ENCODE data around the gene CC2D2A.

CC2D2A gene

GRCh38 chr4:15521442-15522039 lies 51.9 kb downstream of the CC2D2A start:
- DNase-seq = no peak

DNA sequence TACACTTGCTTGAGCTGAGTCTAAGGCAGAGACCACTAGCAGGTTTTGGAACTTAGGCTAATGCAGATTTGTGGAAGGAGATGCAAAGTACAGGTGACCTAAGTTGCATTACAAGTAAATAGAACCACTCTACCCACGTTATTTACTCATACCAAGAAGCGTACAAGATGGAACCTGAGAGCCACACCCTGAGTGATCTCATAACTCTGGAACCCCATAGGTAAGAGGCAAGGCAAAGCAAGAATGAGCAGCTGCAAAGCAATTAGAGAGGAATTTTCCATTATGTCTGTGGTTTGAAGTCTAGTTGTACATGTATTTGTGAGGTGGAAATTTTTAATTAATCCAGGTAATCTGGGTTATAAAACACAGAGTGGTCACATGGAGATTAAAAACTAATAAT lies 55.4 kb downstream of the CC2D2A start:
- DNase-seq = no peak

- no peak for DNase-seq
These were observed 57.4 kb downstream of the CC2D2A start for GRCh38 chr4:15526924-15527592.

GRCh38 chr4:15531792-15532191 lies 62.1 kb downstream of the CC2D2A start:
- no peak for DNase-seq

GRCh38 chr4:15533817-15534216 lies 64.1 kb downstream of the CC2D2A start:
- no peak for DNase-seq

GRCh38 chr4:15535599-15535998 lies 65.9 kb downstream of the CC2D2A start:
- no peak for DNase-seq

DNA sequence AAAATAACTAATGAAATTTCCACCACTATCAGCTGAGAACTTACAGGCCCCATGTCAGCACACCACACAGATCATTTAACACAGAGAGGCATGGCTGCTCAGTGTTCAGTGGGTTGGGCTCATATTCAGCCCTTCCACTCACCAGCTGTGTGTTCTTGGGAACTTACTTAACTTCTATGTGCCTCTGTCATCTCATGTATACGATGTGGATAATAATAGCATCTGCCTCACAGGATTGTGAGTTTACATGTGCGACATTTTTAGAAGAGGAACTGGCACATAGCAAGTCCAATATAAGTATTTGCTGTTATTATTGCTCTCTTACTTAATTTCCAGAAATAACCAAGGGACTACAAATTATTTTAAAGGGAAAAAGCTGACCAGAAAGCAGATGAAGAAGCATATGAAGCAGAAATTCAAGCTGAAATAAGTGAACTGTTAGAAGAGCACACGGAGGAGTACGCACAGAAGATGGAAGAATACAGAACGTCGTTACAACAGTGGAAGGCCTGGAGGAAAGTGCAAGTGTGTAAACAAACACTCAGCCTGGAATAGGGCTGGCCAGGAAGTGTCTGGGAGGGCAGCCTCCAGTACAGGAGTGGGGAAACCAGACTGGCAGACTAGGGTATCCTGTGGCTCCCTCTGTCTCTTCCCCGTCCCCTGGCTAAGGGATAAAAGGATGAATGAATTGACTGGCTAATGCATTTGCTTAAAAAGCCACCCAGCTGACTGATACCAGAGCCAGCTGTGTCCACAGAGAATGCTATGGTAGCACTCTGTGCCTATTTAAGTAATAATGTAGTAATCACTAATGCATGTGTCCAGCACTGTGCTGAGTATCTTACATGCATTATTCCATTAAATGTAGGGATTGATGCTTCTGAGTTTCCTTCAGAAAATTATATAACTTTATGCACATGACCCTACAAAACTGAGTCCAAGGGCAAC lies 67.1 kb downstream of the CC2D2A start:
- no peak for DNase-seq

DNA sequence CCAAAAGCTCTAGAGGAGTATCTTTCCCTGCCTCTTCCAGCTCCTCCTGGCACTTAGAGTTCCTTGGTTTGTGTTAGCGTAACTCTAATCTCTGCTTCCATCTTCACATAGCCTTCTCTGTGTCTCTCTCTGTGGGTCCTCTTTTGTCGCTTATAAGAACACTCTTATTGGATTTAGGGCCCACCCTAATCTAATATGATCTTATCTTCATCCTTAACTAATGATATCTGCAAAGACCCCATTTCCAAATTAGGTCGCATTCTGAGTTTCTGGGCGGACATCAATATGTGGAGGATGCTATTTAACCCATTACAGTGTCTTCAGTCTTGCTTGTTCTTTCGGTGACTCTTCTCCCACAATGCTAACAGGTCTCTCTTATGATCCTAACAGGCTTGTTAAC lies 72.3 kb downstream of the CC2D2A start:
- DNase-seq = no peak

DNA sequence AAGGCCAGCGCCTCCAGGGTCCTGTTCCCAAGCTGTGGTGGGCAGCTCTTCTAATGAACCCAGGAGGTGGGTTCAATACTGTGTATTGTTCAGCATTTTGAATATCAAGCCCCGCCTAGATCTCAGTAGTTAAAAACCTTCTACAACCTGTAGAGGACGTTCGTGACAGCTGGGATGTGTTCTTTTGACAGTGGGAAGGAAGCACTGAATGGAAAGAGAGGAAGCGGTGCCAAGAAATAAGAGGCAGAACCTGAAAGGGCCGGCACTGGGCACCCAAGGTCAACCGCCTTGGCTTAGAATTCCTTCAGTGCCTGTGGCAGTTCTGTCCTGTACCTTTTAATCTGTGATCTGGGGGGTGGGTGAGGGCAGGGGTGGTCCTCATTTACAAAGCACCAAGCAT lies 73.1 kb downstream of the CC2D2A start:
- DNase-seq = no peak

GRCh38 chr4:15543537-15544247 lies 74.0 kb downstream of the CC2D2A start:
- no peak for DNase-seq

DNA sequence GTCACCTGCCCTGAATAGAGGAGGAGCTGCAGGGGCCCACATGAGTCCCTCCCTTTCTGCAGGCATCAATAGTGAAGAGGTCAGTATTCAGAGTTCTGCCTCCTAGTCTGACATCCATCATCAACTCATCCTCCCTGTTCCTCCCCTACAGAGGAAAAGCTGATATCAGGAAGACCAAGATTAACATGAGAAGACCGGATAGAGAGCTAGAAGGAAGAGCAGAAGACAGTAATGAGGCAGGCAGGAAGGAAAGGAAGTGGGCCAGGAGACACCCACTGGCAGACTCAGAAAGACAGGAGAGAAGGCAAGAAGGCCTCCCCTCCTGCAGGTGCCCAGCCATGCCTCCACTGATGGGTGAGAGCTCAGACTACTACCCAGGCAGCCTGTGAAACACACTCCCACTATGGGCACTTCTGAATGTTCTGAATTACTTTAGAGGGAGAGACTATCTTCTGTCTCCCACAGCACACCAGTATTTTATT lies 74.6 kb downstream of the CC2D2A start:
- no peak for DNase-seq

DNA sequence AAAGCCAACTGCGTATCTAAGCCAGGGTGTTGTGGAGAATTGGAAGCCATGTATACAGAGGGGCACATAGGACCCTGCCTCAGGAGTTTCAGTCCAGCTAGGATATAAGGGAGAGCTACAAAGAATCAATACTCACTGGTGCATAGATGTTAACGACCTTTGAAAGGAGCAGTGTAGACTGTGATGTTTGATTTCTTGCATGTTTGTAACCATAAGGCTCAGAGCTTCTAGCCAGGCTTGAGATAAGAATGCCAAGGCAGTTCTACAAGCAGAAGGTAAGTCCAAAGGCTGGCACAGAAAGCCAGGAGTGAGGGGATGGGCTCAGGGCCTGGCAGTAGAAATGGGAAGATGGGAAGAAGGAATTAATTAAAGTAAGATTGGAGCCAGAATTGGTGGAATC lies 75.7 kb downstream of the CC2D2A start:
- DNase-seq = no peak

DNA sequence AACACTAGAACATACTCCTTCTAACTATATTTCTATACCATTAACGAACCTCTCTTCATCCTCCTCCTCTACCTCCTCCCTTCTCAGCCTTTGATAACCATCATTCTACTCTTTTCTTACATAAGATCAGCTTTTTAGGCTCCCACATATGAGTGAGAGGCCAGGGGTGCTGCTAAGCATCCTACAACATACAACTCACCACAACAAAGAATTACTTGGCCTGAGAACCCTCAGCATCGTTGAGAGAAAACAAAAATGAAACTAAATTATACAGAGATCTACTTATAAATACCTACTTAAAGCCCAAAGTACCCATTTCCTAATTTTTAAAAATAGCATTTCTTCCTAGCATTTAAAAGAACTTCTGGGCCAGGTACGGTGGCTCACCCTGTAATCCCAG lies 77.7 kb downstream of the CC2D2A start:
- peak; percentile 2 for DNase-seq

DNA sequence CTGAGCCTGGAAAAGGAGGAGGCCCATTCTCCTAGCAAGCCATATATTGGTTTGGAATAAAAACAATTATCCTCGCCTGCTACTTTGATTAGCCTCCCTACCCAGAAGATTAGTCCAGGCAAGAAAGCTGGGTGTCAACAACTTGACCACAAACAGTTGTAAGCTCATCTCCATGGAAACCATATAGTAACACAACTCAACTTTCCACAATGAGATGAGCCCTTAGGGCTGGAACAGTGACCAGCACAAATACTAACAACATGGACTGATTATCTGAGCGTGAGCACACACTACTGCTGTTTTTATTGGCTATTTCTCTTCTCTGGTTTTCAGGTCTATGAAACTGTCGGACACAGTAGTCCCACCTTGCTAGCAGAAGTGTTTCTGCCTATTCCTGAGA lies 80.8 kb downstream of the CC2D2A start:
- no peak for DNase-seq

GRCh38 chr4:15551740-15552446 lies 82.2 kb downstream of the CC2D2A start:
- DNase-seq = no peak

- DNase-seq = no peak
These were observed 83.1 kb downstream of the CC2D2A start for GRCh38 chr4:15552557-15553362.

DNA sequence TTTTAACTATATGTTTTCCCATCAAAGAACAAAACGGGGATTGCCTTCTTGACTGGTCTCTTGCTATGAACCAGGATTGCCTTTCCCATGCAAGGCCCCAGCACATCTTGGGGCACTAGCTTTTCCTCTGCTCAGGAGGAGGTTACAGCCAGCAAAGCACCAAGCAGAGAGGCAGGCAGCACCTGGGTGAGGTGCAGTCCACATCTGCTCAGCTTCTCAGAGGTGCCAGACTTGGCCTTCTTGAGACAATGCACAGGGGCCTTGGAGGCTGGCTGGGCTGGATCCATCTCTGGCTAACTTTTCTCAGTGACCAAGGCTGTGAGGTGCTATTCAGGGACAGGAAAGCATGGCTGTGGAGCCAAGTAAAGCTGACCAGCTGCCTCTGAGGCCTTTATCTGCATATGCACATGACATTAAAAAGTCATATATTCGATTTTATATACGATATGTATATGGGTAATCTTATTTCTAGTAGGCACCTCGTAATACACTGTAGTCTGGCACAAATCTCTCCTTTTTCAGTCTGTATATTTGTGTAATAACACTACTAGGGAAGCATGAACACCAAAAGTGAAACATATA lies 86.9 kb downstream of the CC2D2A start:
- no peak for DNase-seq

DNA sequence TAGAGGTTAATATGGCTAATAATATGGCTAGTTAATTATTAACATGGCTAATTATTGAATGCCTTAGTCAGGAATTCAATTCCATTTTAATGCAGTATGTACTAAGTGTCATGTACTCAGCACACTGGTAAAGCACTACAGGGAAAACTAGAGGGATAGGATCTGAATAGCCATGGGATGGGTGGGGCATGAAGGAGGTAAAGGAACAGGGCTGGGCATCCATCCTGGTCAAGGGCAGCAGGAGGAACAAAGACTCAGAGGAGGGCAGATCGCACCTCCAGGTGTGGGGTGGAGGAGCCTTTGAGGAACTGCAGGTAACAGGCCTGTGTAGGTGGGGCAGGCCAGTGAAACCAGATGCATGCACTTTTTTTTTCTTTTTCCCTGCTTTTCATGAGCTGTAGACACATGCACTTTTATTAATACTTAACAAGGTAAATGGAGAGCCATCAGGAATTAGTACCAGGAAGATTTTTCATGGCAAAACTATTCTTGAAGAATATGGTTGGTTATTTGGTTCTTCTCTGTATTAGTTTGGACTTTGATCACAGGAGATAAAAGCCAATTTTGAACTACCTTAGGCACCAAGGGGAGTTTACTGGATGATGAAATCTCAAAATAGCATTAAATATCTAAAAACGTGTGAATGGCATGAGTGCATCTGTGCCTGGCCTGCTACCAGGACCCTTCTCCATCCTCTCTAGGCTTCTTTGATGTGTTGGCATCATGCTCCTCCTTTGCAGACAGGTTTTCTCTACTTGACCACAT lies 88.3 kb downstream of the CC2D2A start:
- no peak for DNase-seq

- DNase-seq = no peak
These were observed 88.9 kb downstream of the CC2D2A start for GRCh38 chr4:15558561-15558960.

- DNase-seq = no peak
These were observed 92.4 kb downstream of the CC2D2A start for GRCh38 chr4:15562114-15562513.

All from CD4-positive, alpha-beta T cell treated with Interleukin-6 for 4 hours (primary cell).